ENCODE measurements around the gene PRDM16. TPM values are rescaled to one million over a fixed set of nuclear protein-coding genes. Genes with fewer than 3 reads are reported as not detected.

The PRDM16 gene
- total and polyA plus RNA-seq, 2 of the 13 experiments (the other 11 are each of a cell fraction or from before 2014, with no cell fraction given), result 0.15 to 0.81 TPM

GRCh38 chr1:3205815-3206214 lies 136.8 kb downstream of the PRDM16 start:
- ATAC-seq, result no peak
- in situ Hi-C loops (cut with HindIII; ENCODE audit: extremely low pct_ligation_motif_present, low pct_unique_long_range_greater_than_20kb), result no loop called here
- WGBS (ENCODE audit: low lambda C conversion rate), result 85% methylated on average over 9 of the region's 13 CpGs
- no peaks in the 10 kb centered on the region for H3K4me1 ChIP-seq (ENCODE audit: insufficient read depth, low read length)
- no peaks in the 10 kb centered on the region for H4K20me1 ChIP-seq (ENCODE audit: insufficient read depth, low read length)
- no peaks in the 10 kb centered on the region for H3K79me2 ChIP-seq (ENCODE audit: insufficient read depth, low read length)
- no peak overlapping the region for H2AFZ ChIP-seq (ENCODE audit: low read length)
- BruUV-seq (replicated peaks), result no TSS peak
- no peak for FAIRE-seq
- TF ChIP-seq ZXDC (CRISPR knock-in tag; IDR thresholded peaks at IDR 0.05), result no peak
- TF ChIP-seq ZNF20 (CRISPR knock-in tag; IDR thresholded peaks at IDR 0.05), result no peak
- TF ChIP-seq ZNF329 (CRISPR knock-in tag; IDR thresholded peaks at IDR 0.05; ENCODE audit: low read depth), result no peak
- no peak for TF ChIP-seq ZNF597 (CRISPR knock-in tag; IDR thresholded peaks at IDR 0.05)
- no peaks in the 10 kb centered on the region for H3K36me3 ChIP-seq (replicated peaks in 1 of 2; ENCODE audit: control insufficient read depth in 1 of 2, insufficient read depth in 2 of 2, low read length in 2 of 2)
- CTCF ChIA-PET (ENCODE audit: low intra/inter-chr PET ratio, low total read pairs), result no interaction called here
- DNase-seq (ENCODE audit: low spot score), result no peak
- no peak overlapping the region for H3K27ac ChIP-seq (ENCODE audit: extremely low read length, insufficient read depth, low read length)
- H3K4me2 ChIP-seq (ENCODE audit: low read depth, low read length), result no peak overlapping the region
- POLR2A ChIA-PET, result no interaction called here
- intact Hi-C loops (cut with micrococcal nuclease; ENCODE audit: unreplicated experiment), result no loop called here
- H3K9ac ChIP-seq (ENCODE audit: insufficient read depth, low read depth, low read length), result no peak overlapping the region
- H3K9me3 ChIP-seq (ENCODE audit: low read length), result no peaks in the 10 kb centered on the region
- H3K27me3 ChIP-seq (ENCODE audit: control insufficient read depth in 1 of 2, insufficient read depth in 2 of 2, low read length in 2 of 2), result peaks cover 0 to 26% of the 10 kb centered on the region in 2 experiments; a peak in 4 of 5 replicates
- no peak overlapping the region for H3K4me3 ChIP-seq (replicated peaks in 1 of 3; ENCODE audit: insufficient read depth in 1 of 3, low read depth in 2 of 3, low read length in 3 of 3)

- ChIA-PET CTCF (ENCODE audit: low intra/inter-chr PET ratio, low total read pairs) (no interaction called here), POLR2A (no interaction called here)
- Histone ChIP-seq H3K36me3 (replicated peaks in 1 of 2; ENCODE audit: control insufficient read depth in 1 of 2, insufficient read depth in 2 of 2, low read length in 2 of 2) (no peaks in the 10 kb centered on the region), H3K4me2 (ENCODE audit: low read depth, low read length) (no peak overlapping the region), H4K20me1 (ENCODE audit: insufficient read depth, low read length) (no peaks in the 10 kb centered on the region), H3K4me1 (ENCODE audit: insufficient read depth, low read length) (no peaks in the 10 kb centered on the region), H3K9ac (ENCODE audit: insufficient read depth, low read depth, low read length) (no peak overlapping the region), H3K4me3 (replicated peaks in 1 of 3; ENCODE audit: insufficient read depth in 1 of 3, low read depth in 2 of 3, low read length in 3 of 3) (no peak overlapping the region), H3K27ac (ENCODE audit: extremely low read length, insufficient read depth, low read length) (no peak overlapping the region), H3K79me2 (ENCODE audit: insufficient read depth, low read length) (no peaks in the 10 kb centered on the region), H3K27me3 (ENCODE audit: control insufficient read depth in 1 of 2, insufficient read depth in 2 of 2, low read length in 2 of 2) (peaks cover 0 to 23% of the 10 kb centered on the region in 2 experiments; a peak in 3 of 5 replicates), H3K9me3 (ENCODE audit: low read length) (no peaks in the 10 kb centered on the region), H2AFZ (ENCODE audit: low read length) (no peak overlapping the region)
- no peak for ATAC-seq
- FAIRE-seq, result no peak
- intact Hi-C loops (cut with micrococcal nuclease; ENCODE audit: unreplicated experiment), result no loop called here
- WGBS (ENCODE audit: low lambda C conversion rate), result 78% methylated on average over 13 of the region's 13 CpGs
- no TSS peak for BruUV-seq (replicated peaks)
- in situ Hi-C loops (cut with HindIII; ENCODE audit: extremely low pct_ligation_motif_present, low pct_unique_long_range_greater_than_20kb), result no loop called here
- no peak for DNase-seq (ENCODE audit: low spot score)
- no peak for TF ChIP-seq BRF2 (CRISPR knock-in tag; IDR thresholded peaks at IDR 0.05)
- TF ChIP-seq MYC (CRISPR knock-in tag; IDR thresholded peaks at IDR 0.05; ENCODE audit: borderline replicate concordance), result no peak
- no peak for TF ChIP-seq AGO1 (IDR thresholded peaks at IDR 0.05; ENCODE audit: low read depth, low read length, poor library complexity, severe bottlenecking)
- no peak for TF ChIP-seq CREM (IDR thresholded peaks at IDR 0.05)
- TF ChIP-seq CREM (CRISPR knock-in tag; IDR thresholded peaks at IDR 0.05), result no peak
- TF ChIP-seq ZNF607 (CRISPR knock-in tag; IDR thresholded peaks at IDR 0.05; ENCODE audit: borderline replicate concordance), result no peak
- no peak for TF ChIP-seq ZNF703 (CRISPR knock-in tag; IDR thresholded peaks at IDR 0.05; ENCODE audit: borderline replicate concordance)
These were observed 137.7 kb downstream of the PRDM16 start for GRCh38 chr1:3206696-3207095.
